Neuronal stem cell (in vitro differentiated cells): ENCODE measurements around the gene RASGRP1.

Experiments used
- DNase-seq: peaks from one replicate; pipeline ENCODE4 v3.0.0-alpha.2; 2013; ENCODE audit warnings: low spot score
- H2AFZ ChIP-seq: one replicate; pipeline ENCODE4 v1.6.1; 2013; ENCODE audit warnings: mild to moderate bottlenecking, low read length, inconsistent platforms
- H2AK5ac ChIP-seq: 2 replicates; pipeline ENCODE4 v1.6.1; 2013; ENCODE audit warnings: low read depth, mild to moderate bottlenecking, inconsistent platforms, low read length, moderate library complexity, mixed read lengths
- H2BK120ac ChIP-seq: 2 replicates; pipeline ENCODE4 v1.6.1; 2013; ENCODE audit warnings: low read depth, mild to moderate bottlenecking, inconsistent platforms, low read length, moderate library complexity, mixed read lengths
- H2BK12ac ChIP-seq: one replicate; pipeline ENCODE4 v1.6.1; 2013; ENCODE audit warnings: low read length, inconsistent platforms
- H2BK15ac ChIP-seq: 2 replicates; pipeline ENCODE4 v1.6.1; 2013; ENCODE audit warnings: mild to moderate bottlenecking, low read length, inconsistent platforms, mixed read lengths
- H2BK5ac ChIP-seq: one replicate; pipeline ENCODE4 v1.6.1; 2013; ENCODE audit warnings: inconsistent platforms, mild to moderate bottlenecking, low read length, moderate library complexity
- H3K14ac ChIP-seq: one replicate; pipeline ENCODE4 v1.6.1; 2013; ENCODE audit warnings: low read length, inconsistent platforms
- H3K18ac ChIP-seq: 2 replicates; pipeline ENCODE4 v1.6.1; 2013; ENCODE audit warnings: low read length, inconsistent platforms
- H3K23ac ChIP-seq: 2 replicates; pipeline ENCODE4 v1.6.1; 2013; ENCODE audit warnings: low read depth, mild to moderate bottlenecking, mixed read lengths, low read length, inconsistent platforms; ENCODE audit not compliant: poor library complexity
- H3K27ac ChIP-seq: replicated peaks from 3 replicates; pipeline ENCODE4 v1.5.1; 2013; ENCODE audit warnings: low read length, inconsistent platforms
- H3K27me3 ChIP-seq, 3 experiments: 2 replicates each; pipeline ENCODE4 v1.6.1; 2013; ENCODE audit warnings: low read length in 3 of 3, mild to moderate bottlenecking in 2 of 3, inconsistent platforms in 1 of 3, low read depth in 1 of 3, mixed read lengths in 1 of 3, moderate library complexity in 1 of 3; ENCODE audit not compliant: control insufficient read depth in 3 of 3, insufficient read depth in 3 of 3
- H3K36me3 ChIP-seq, 2 donors: replicated peaks in 1 of 2; 2 replicates each; pipeline ENCODE4 v1.6.1; 2013; ENCODE audit warnings: low read length in 2 of 2; ENCODE audit not compliant: control insufficient read depth in 2 of 2, insufficient read depth in 2 of 2
- H3K4ac ChIP-seq: 2 replicates; pipeline ENCODE4 v1.6.1; 2013; ENCODE audit warnings: inconsistent platforms, mild to moderate bottlenecking, low read length, moderate library complexity
- H3K4me1 ChIP-seq, 2 donors: 1 replicate in 1 of 2; 2 replicates in 1 of 2; pipeline ENCODE4 v1.6.1; 2013; ENCODE audit warnings: low read length in 2 of 2, low read depth in 1 of 2; ENCODE audit not compliant: control insufficient read depth in 2 of 2, insufficient read depth in 1 of 2
- H3K4me2 ChIP-seq: one replicate; pipeline ENCODE4 v1.6.1; 2013; ENCODE audit warnings: mild to moderate bottlenecking, low read length, inconsistent platforms; ENCODE audit not compliant: insufficient read depth, poor library complexity, severe bottlenecking
- H3K4me3 ChIP-seq, 2 donors: 2 replicates each; pipeline ENCODE4 v1.5.1; 2013; ENCODE audit warnings: low read length in 2 of 2, mild to moderate bottlenecking in 2 of 2, inconsistent platforms in 1 of 2, moderate library complexity in 1 of 2
- H3K79me1 ChIP-seq: one replicate; pipeline ENCODE4 v1.6.1; 2013; ENCODE audit warnings: low read depth, mild to moderate bottlenecking, inconsistent platforms, low read length, moderate library complexity
- H3K9ac ChIP-seq: one replicate; pipeline ENCODE4 v1.6.1; 2013; ENCODE audit warnings: mild to moderate bottlenecking, low read depth, low read length, inconsistent platforms; ENCODE audit not compliant: poor library complexity
- H3K9me3 ChIP-seq, 2 donors: replicated peaks in 1 of 2; 2 replicates each; pipeline versions ENCODE3 to v1.6.1; 2013; ENCODE audit warnings: low read length in 2 of 2, mild to moderate bottlenecking in 2 of 2, inconsistent platforms in 1 of 2, low read depth in 1 of 2, mixed read lengths in 1 of 2, moderate library complexity in 1 of 2; ENCODE audit not compliant: control insufficient read depth in 2 of 2, insufficient read depth in 1 of 2
- H4K8ac ChIP-seq: one replicate; pipeline ENCODE4 v1.6.1; 2013; ENCODE audit warnings: low read depth, mild to moderate bottlenecking, inconsistent platforms, low read length, moderate library complexity
- H4K91ac ChIP-seq: one replicate; pipeline ENCODE4 v1.6.1; 2013; ENCODE audit warnings: low read length, low read depth, mild to moderate bottlenecking, inconsistent platforms; ENCODE audit not compliant: poor library complexity
- WGBS, 2 donors: extraction: QIAGEN DNeasy Blood & Tissue Kit; methylation state at CpG; one replicate each; pipeline ENCODE4 v1.1.7; 2013; ENCODE audit warnings: missing lambda C conversion rate in 2 of 2, mixed read lengths in 1 of 2; ENCODE audit not compliant: insufficient read length in 2 of 2, insufficient replicate concordance in 1 of 2; ENCODE audit errors: extremely low coverage in 2 of 2; 5-methylcytosine and 5-hydroxymethylcytosine counted together

The RASGRP1 gene

DNA sequence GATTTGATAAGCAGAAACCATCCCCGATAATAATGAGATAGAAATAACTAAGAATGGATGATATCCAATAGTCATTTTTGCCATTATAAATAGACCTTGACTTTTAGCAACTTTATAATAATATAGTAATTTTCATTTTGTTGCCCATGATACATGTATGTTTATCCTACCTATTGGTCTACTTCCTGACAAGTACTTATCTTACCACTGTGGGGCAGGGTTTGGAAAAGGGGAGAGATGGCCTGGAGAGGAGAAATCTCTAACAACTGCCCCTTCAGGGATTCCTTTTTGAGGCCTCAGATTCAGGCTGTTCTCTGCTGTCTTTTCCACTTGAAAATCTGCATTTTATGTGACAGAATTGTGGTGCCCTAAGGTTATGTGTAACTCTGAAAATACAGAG lies 68.5 kb downstream of the RASGRP1 start:
- Histone ChIP-seq H2BK5ac (no peak overlapping the region), H2AK5ac (no peak overlapping the region), H2BK12ac (no peak overlapping the region), H4K91ac (no peak overlapping the region), H3K27me3 (no peaks in the 10 kb centered on the region), H4K8ac (no peak overlapping the region), H3K4ac (no peak overlapping the region), H3K9me3 (no peaks in the 10 kb centered on the region), H3K79me1 (no peaks in the 10 kb centered on the region), H3K4me2 (no peak overlapping the region), H3K14ac (no peak overlapping the region), H3K4me1 (no peaks in the 10 kb centered on the region), H3K27ac (no peak overlapping the region), H3K18ac (no peak overlapping the region), H2BK120ac (no peak overlapping the region), H2BK15ac (no peak overlapping the region), H3K23ac (no peak overlapping the region), H2AFZ (no peak overlapping the region), H3K9ac (no peak overlapping the region), H3K4me3 (no peak overlapping the region), H3K36me3 (peaks cover 0 to 2% of the 10 kb centered on the region in 2 donors)
- WGBS, 2 donors, result no CpG with 5 or more reads among the region's 1 CpG
- DNase-seq, result no peak

DNA sequence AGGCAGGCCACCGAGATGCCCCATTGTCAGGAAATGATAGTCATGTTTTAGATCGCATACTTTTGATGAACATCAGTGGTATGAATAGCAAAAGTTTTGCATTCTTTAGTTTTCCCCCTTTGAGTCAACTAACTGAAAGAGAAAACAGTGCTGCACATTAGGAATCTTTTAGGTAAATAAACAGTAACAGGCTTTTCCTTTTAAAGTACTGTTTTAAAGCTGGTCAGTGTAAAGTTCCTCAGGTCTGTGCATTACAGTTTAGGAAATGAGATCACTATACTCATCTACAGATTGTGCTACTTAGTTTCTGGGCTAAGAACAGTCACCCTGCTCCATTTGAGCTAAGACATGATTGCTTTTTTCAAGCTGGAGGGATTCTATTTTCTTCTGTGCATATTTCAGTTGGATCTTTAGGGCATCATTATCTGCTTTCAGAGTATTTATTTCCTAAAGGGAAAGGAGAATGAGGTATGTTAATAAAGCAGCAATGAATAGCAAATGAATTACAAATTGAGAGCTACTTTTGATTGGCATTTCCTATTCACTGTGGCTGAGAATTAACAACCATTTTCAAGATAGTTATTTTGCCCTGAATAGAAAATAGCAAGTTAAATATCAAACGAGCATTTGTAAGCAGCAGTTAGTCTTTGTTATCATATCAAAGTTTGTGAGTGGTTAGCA lies 74.2 kb downstream of the RASGRP1 start:
- Histone ChIP-seq H3K23ac (no peak overlapping the region), H4K91ac (no peak overlapping the region), H3K4me2 (no peak overlapping the region), H3K4me3 (no peak overlapping the region), H3K4me1 (no peaks in the 10 kb centered on the region), H2BK15ac (no peak overlapping the region), H2BK5ac (no peak overlapping the region), H3K9me3 (no peaks in the 10 kb centered on the region), H2BK12ac (no peak overlapping the region), H4K8ac (no peak overlapping the region), H3K14ac (no peak overlapping the region), H2BK120ac (no peak overlapping the region), H3K27ac (no peak overlapping the region), H3K36me3 (peaks cover 0 to 32% of the 10 kb centered on the region in 2 donors), H3K27me3 (no peaks in the 10 kb centered on the region), H2AK5ac (no peak overlapping the region), H2AFZ (no peak overlapping the region), H3K4ac (no peak overlapping the region), H3K9ac (no peak overlapping the region), H3K18ac (no peak overlapping the region), H3K79me1 (no peaks in the 10 kb centered on the region)
- no CpG with 5 or more reads among the region's 3 CpGs for WGBS, 2 donors
- no peak for DNase-seq

DNA sequence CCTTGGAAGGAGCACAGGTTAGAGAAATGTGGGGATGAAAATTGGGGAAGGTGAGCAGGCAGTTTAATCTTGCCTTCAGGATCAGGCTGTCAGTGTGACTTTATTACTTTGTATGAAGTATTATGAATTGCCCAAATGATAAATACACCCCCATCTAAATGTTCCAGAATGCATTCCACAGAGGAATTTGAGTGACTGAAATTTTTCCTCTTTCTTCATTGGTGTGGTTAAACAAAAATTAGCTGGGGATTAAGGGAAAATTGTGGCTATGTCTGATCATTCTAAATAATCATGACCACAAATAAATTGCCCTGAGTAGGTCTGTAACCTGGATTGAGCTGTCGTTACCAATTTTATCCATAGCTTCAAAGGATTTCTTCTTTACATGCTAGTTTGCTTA lies 77.2 kb downstream of the RASGRP1 start:
- Histone ChIP-seq H3K14ac (no peak overlapping the region), H3K18ac (no peak overlapping the region), H2BK12ac (no peak overlapping the region), H3K27me3 (no peaks in the 10 kb centered on the region), H2BK15ac (no peak overlapping the region), H3K27ac (no peak overlapping the region), H2BK5ac (no peak overlapping the region), H4K8ac (no peak overlapping the region), H3K9ac (no peak overlapping the region), H4K91ac (no peak overlapping the region), H3K9me3 (no peaks in the 10 kb centered on the region), H3K4ac (no peak overlapping the region), H2AFZ (no peak overlapping the region), H3K23ac (no peak overlapping the region), H3K36me3 (peaks cover 0 to 46% of the 10 kb centered on the region in 2 donors), H3K4me3 (no peak overlapping the region), H2BK120ac (no peak overlapping the region), H3K4me2 (no peak overlapping the region), H2AK5ac (no peak overlapping the region), H3K79me1 (no peaks in the 10 kb centered on the region), H3K4me1 (no peaks in the 10 kb centered on the region)
- DNase-seq, result no peak
- no CpG with 5 or more reads among the region's 1 CpG for WGBS, 2 donors

DNA sequence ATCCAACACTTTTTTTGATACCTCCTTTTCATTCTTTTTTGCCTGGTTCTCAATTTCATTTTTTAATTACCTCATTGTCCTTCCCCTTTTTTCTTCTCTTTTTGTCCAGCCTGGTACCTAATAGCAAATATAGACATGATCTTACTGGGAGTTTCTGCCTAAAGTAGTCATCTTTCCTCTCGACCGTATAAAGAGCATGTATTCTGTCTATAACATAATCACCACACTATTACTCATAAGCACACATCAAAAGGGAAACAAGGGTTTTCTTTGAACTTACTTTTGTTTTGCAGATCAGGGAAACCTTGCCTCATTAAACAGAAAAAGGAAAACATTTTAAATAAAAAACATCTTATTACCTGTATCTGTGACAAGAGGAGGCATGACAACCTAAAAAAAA lies 77.7 kb downstream of the RASGRP1 start:
- Histone ChIP-seq H3K4me2 (no peak overlapping the region), H2BK15ac (no peak overlapping the region), H3K27ac (no peak overlapping the region), H3K23ac (no peak overlapping the region), H3K27me3 (no peaks in the 10 kb centered on the region), H3K79me1 (no peaks in the 10 kb centered on the region), H2BK120ac (no peak overlapping the region), H3K4me3 (no peak overlapping the region), H2BK5ac (no peak overlapping the region), H2AK5ac (no peak overlapping the region), H2BK12ac (no peak overlapping the region), H2AFZ (no peak overlapping the region), H3K9me3 (no peaks in the 10 kb centered on the region), H3K4ac (no peak overlapping the region), H4K8ac (no peak overlapping the region), H3K9ac (no peak overlapping the region), H3K18ac (no peak overlapping the region), H3K4me1 (no peaks in the 10 kb centered on the region), H3K36me3 (peaks cover 0 to 51% of the 10 kb centered on the region in 2 donors), H4K91ac (no peak overlapping the region), H3K14ac (no peak overlapping the region)
- WGBS, 2 donors, result no CpG with 5 or more reads among the region's 2 CpGs
- no peak for DNase-seq
